Activated CD4-positive, alpha-beta T cell treated with anti-CD3 and anti-CD28 coated beads, Interleukin-2, amount 50 U/mL, for 4 hours (primary cell): Measurements from ENCODE around the gene LACTBL1.
"Not testable (repeated sequence)": the region's sequence is repeated elsewhere in the genome, so short reads cannot be mapped to it uniquely, and the experiment has no call there.

ENCODE experiments used
- DNase-seq, 2 experiments: peaks; one replicate each; pipeline ENCODE4 v3.0.0-alpha.2; 2020

The LACTBL1 gene

DNA sequence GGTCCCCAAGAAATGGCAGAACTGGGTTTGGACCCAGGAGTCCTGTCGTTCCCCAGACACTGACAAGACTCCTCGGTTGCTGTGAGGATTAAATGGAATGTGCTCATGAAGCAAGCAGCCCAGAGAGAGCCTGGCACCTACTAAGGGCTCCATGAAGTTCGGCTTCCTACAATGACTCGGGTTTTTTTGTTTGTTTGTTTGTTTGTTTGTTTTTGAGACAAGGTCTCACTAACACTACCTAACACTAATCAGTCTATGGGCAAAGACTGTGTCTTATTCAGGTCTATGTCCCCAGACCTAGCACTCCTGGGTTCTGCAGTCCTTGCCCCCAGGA is 3.4 kb upstream of the LACTBL1 start:
- DNase-seq: no peak

DNA sequence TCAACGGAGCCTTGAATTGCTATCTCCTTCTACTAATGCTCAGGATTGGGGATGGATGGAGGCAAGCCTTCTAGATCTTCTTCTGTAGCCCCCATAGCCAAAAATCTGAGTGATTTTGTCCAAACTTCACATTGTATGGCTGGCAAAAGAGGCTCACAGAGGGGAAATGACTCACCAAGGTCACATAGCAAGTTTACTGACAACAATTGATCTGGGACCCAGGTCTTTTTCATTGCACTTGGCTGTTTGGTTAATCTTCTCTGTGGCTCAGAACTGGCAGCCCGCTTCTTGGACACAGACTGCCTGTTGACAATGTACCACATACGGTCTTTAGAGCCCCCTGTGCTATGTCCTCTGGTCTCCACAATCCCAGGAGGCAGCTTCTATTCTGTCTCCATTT is 3.0 kb upstream of the LACTBL1 start:
- no peak for DNase-seq

DNA sequence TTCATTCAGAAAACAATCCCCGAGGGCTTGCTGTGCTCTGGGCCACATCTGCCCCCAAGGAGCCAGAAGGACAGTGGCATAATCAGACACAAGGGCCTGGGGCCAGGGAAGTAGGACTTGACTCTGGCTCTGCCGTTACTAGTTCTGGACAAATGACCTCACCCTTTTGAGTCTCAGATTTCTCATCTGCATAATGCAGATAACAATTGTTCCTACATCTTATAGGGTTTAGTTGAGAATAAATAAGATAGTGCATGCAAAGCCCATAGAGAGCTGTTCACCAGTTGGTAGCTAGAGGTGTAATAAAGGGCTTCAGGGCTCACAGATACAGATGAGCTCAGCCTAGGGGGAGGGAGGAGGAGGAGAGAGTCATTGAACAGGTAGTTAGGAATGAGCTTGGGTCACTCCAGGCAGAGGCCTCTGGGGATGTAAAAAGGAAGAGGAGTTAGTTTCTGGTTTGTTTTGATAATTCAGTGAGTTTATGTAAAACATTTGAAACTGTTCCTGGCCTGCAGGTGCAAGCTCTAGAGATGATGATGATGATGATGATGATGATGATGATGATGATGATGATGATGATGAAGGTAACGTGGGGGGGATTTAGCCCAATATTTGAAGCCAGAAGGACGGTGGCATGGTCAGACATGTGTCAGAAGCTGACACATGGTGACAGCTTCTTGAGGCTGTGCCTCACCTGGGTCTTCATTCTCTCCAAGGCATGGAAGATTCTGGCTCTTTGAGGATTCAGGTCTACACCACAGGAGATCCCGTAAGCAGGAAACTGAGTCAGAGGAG is 858 bp downstream of the LACTBL1 start:
- DNase-seq: no peak

DNA sequence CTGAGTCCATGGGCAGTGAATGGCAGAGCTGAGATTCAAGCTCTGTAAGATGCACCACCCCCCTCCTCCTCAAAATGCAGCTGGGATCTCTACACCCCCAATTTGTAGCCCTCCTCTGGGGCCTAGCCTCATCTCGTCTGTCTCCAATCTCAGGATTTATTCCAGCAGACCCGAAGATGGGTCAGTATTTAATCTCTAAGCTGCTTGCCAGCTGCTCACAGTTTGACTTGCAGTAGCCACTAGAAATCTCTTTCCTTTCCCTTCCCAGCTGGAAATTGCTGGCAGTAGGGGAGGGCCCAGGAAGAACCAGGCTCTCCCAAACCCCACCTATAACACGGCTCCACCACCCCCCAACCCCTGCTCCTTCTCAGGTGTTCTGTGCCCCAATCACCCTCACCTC is 1.5 kb downstream of the LACTBL1 start:
- DNase-seq: no peak

DNA sequence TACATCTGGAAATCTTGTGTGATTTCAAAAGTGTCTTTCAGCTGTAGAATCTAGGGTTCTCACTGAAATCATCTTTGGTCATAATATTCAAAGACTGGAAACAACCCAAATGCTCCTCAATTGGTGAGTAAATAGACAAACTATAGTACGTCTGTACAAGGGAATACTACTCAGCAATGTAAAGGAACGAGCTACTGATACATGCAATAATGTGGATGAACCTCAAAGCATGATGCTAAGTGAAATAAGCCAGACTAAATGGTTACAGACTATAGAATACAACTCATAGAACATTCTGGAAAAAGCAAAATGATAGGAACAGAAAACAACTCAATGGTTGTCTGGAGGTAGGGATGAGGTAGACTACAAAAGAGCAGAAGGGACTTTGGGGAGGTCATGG is 2.6 kb downstream of the LACTBL1 start:
- no peak for DNase-seq

DNA sequence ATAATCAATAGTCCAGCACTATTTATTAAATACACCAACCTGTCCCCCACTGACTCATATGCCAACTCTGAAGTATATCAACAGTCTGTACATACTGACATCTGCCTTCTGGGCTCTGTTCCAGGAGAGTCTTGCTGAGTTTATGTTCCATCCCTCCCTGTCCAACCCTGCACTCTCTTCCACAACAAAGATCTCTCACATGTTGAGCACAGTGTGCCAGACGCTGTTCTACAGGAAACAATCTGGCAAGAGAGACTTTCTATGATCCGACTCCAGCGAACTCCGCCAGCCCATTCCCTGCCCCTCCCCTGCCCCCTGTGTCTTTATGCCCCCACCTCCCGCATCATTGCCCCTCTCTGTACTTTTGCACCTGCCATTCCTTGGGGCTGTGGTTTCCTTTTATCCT is 3.4 kb downstream of the LACTBL1 start:
- DNase-seq: no peak

DNA sequence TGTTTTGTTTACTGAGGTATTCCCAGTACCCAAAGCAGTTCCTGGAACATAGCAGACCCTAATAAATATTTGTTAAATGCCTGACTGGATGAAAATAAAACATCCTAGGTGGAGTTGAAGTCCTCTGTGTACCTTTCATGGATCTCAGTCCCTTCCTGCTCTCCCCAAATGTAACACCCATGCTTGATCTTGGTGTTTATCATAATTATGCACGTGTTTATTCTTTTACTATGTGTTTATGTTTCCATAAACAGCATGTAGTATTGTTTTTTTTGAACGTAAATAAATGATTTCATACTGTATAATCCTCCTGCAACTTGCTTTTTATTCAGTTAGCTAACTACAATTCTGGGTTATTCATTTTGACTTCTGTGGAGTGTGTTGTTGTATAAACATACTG is 4.8 kb downstream of the LACTBL1 start:
- DNase-seq: no peak

DNA sequence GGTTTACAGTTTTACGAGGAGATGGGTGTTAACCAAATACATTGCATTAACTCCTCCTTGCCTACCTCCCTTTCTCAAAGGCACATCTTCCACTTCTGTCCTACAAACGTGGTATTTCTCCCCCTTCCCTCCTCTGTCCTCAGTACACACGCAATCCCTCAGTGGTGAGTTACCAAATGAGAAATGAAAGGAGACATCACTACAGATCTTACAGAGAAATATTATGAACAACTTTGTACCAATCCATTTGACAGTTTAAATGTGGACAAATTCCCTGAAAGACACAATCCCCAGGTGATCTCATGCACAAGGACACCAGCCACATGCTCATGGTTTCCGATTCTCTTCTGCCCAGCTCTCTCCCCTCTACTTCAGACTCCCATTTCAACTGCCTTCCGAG is 6.4 kb downstream of the LACTBL1 start:
- DNase-seq: no peak

DNA sequence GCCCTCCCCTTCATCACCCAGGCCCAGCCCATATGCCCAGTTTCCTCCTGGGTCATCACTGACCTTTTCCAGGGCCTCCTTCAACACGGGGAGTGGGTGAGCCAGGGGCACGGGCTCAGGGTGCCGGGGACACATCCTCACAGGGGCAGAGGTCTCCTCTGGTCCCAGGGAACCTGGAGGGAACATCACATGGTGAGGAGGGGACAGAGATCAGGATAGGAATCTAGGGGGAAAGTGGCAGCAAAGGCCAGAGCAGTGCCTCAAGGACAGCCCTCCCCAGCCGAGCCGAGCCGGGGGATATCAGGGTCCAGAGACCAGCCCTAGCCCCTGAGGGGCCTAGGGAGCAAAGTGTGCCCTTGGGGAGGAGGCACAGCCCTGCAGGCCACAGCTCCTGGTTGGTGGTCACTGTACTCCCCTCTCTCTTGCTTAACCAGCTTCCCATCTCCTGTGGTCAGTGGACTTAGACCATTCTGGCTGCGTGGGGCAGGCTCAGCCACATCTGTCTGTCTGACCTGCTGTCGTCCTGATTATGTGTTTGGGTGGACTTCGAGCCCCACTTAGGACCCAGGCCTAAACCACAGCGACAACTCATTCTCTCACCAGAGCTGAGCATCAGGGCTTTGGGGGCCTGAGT is 9.5 kb downstream of the LACTBL1 start:
- no peak for DNase-seq

DNA sequence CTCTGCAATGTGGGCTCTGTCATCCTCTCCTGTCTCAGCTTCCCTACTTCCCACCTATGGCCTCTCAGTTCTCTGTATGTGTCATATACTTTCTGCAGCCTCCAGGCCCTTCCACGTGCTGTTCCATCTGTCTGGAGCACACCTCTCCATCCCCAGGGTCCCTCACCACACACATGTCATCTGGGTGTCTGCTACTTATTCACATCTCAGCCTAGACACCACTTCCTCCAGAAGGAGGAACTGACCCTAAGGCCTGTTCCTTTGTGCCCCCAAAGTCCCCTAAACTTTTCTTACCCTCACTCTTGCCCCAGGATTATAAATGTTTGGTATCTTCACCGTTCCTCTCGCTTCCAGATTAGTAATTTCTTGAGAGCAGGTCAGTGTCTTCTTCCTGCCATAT is 10.1 kb downstream of the LACTBL1 start:
- DNase-seq: no peak

DNA sequence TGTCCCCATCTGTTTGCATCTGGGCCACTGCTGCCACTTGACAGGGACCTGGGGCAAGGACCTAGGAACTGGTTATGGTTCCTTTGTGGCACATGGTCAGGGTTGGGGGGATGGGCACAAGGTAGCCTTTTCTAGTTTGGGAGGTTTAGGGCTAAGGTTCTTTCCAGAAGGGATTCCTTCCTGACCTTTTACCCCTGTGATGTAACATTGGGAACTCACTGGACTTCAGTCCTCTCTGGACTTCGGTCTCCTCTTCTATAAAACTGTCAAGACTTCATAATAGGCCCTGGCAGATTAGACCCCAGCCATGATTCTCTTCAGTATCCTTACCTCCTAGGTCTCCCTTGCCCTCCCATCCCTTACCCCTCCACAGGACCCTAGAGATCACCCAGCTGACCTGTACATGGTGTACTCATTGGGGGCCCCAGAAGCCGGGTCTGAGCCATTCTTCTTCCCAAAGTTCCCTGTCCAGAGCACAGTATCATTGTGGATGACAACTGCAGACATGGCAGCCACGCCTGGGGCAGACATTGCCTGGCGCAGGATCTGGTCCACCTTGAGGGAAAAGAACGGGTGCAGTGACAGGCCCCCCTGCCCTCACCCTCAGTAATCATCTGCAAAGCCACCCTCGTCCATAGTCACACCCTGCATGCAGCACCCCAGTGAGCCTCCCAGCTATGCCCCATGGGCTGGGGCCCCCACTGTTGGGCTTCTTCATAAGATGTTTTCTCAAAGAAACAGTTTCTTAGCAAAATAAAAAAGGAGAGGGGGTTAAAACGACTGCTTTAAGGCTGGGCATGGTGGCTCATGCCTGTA is 12.9 kb downstream of the LACTBL1 start:
- DNase-seq: no peak

DNA sequence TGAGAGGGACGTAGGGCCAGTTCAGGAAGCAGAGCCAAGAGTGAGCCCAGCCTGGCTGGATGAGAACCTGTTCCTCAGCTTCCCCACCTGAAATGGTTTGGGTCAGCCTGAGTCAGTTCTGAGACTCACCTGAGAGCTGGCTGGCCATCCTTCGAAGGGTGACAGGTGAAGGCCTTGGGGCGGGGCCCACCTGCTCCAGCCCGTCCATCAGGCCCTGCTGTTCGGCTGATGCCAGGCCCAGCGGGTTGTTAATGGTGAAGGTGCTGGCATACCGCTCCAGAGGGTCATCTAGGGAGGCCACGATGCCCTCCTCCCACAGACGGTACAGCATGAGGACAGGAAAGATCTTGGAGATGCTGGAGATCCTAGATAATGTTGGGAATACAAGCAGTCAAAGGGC is 14.1 kb downstream of the LACTBL1 start:
- DNase-seq: no peak

DNA sequence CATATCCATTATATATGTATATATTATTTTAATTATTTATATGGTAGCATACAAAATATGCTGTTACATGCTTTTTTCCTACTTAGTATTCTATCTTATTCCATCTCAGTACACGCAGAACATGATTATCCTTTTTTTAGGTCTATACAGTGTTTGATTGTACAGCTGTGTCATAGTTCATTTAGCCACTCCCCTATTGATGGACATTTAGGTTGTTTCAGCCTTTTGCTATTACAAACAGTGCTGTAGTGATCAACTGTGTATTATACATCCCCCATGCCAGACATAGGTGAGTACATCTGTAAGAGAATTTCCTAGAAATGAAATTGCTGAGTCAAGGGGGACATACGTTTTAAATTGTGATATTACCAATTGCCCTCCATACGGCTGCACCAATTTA is 15.6 kb downstream of the LACTBL1 start:
- no peak for DNase-seq

DNA sequence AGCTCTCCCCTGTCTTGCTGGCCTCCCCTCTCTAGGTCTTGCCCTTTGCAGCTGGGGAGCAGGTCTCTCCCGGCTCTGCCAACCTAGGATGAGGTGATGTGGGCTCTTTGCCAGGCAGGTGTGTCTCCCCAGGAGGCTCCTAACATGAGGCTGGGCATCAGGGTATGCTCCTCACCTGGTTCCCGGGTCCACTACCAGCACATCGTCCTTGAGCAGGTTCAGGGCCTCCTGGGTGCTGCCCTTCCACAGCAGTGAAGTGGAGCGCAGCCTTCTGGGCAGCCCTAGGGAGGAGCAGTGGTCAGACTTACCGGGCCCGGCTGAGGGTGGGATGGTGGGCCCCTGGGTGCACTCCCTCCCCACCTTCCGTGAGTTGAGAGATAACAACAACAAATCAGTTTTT is 17.5 kb downstream of the LACTBL1 start:
- DNase-seq: no peak

DNA sequence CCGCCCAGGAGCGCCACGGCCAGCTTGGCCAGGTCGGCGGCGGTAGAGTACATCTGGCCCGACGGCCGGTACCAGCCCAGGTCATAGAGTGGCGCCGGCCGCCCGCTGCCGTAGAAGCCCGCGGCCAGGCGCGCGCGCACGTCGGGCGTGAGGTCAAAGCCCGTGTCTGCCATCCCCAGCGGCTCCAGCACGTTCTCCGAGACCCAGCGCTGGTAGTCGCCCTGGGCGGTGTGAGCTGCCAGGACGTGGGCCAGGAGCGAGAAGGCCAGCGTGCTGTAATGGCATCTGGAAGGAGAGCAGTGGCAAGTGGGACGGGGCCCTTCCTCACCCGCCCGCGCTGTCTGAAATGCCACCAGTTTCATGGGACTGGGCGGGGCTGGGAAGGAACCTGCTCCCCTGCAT is 18.9 kb downstream of the LACTBL1 start:
- no peak for DNase-seq

DNA sequence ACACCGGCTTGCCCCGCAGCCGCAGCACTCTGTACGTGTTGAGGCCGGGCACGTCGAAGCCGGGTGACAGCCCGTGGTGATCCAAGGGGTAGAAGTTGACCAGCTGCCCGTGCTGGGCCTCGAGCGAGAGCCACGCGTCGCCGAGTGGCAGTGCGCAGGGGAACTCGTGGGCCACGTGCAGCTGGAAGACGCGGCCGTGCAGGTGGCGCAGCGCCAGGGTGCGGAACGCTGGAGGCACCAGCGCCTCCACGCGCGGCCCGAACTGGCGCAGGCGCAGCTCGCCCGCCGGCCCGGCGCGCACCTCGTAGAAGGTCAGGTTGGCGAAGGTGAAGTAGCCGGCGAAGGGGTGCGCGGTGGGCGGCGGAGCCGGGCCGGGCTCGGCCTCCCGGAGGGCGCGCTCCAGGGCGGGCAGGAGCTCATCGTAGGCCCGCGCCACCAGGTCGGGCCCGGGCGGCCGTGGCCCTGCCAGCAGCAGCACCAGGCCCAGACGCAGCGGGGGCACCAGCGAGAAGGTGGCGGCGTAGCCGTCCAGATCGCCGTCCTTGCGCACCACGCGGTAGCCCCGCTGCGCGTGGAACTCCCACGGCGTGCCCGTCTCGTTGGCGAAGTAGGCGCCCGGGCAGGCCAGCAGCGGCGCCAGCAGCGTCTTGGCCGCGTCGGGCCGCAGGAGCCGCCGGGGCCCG is 19.5 kb downstream of the LACTBL1 start:
- no peak for DNase-seq

DNA sequence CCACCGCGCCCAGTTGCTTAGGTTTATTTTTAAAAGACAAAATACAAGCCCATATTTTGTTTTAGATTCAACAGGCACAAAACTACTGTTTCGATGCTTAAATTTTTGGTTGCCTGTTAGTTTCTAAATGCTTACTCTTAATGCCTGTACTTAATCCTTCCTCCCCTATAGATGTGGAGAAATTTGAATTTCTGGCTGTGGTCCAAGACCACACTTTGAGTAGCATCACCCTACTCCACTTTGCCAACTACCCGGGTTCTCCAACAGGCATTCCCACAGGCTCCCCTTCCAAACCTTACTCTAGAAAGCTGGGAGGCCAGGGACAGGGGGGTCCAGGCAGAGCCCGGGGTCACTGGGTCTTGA is 20.0 kb downstream of the LACTBL1 start:
- no peak for DNase-seq

DNA sequence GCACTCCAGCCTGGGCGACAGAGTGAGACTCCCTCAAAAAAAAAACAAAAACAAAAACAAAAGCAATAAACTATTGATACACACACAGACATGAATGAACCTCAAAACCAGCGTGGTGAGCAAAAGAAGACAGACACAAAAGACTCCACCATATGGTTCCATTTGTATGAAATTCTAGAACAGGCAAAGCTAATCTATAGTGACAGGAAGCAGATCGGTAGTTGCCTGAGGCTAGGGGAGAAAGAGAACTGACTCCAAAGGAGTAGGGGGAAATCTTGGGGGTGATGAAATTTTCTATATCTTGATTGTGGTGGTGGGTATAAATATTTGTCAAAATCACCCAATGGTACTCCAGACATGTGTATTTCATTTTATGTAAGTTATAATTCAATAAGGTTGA is 20.9 kb downstream of the LACTBL1 start:
- no peak for DNase-seq

DNA sequence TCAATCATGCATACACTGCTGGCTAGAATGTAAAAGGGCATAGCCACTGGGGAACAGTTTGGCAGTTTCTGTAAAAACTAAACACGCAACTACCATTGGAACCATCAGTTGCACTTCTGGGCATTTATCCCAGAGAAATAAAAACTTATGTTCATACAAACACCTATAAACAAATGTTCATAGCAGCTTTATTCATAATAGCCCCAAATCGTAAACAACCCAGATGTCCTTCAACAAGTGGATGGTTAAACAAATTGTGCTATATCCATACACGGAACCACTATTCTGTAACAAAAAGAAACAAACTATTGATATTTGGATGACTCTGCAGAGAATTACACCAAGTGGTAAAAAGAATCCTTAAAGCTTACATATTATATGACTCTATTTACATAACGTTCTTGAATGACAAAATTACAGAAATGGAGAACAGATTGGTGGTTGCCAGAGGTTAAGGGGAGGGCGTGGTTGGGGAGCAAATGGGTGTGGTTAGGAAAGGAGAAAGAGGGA is 22.8 kb downstream of the LACTBL1 start:
- DNase-seq: no peak

DNA sequence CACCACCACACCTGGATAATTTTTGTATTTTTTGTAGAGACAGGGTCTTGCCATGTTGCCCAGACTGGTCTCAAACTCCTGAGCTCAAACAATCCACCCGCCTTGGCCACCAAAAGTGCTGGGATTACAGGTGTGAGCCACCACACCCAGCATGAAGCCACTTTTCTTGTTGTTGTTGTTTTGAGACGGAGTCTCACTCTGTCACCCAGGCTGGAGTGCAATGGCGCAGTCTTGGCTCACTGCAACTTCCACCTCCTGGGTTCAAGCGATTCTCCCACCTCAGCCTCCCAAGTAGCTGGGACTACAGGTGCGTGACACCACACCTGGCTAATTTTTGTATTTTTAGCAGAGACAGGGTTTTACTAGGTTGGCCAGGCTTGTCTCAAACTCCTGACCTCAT is 27.5 kb downstream of the LACTBL1 start:
- DNase-seq: not testable (repeated sequence)

DNA sequence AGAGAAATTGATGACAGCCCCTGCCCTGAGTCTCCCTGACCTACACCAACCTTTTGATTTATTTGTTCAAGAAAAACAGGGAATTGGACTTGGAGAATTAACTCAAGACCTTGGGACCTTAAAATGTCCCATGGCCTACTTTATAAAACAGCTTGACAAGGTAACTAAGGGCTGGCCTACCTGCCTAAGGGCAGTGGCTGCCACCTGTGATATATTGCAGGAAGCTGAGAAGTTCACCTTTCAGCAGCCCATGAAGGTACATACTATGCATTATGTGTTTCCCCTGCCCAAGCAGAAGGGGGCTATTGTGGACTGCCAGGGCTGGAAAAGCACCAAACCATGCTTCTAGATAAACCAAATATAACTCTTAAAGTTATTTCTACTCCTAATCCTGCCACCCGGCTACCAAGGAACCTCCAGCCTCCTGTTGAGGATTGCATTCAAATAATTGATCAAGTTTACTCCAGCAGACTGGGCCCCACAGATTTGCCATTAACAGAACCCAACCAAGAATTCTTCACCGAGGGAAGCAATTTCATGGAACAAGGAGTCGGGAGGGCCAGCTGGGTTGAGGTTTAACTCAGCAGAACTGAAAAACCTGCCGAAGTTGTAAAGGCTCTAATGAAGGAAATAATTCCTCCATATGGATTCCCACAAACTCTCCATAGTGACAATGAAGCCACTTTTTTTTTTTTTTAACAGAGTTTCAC is 28.2 kb downstream of the LACTBL1 start:
- no peak for DNase-seq

DNA sequence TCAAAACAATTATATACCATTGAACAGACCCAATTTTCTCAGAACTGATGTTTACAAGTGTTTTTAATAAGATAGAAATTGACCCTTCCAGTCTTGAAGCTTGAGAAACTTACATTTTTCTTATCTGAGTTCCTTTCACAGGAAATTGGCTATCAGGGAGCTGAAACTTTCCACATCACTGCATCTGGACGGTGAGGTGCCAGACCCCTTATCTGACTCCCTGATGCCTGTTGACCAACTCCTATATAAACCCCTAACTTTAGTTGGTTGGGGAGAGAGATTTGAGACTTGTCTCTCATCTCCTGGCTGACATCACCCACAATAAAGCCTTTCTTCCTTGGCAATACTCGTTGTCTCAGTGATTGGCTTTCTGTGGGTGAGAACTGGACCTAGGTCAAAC is 31.4 kb downstream of the LACTBL1 start:
- DNase-seq: no peak

DNA sequence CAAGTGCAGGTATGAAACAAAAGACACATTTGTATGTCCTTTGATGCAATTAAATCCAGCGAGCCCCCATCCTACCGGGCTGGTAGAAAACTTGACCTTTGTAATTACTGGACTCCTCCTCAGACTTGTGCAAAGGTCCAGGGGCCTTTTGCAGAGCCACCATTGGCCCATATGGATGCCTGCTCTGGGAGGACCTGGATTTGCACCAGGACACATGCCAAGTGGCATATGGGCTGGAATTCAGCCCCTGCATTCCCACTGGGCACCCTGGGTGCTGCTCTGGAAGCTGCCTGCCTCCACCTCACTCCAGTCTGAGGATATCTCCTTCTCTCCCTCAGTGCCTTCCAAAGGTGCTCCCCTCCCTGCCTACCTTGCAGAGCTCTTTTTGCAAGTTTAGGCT is 36.0 kb downstream of the LACTBL1 start:
- no peak for DNase-seq
